Measurements from ENCODE around the gene PRKCE.

Gene PRKCE

DNA sequence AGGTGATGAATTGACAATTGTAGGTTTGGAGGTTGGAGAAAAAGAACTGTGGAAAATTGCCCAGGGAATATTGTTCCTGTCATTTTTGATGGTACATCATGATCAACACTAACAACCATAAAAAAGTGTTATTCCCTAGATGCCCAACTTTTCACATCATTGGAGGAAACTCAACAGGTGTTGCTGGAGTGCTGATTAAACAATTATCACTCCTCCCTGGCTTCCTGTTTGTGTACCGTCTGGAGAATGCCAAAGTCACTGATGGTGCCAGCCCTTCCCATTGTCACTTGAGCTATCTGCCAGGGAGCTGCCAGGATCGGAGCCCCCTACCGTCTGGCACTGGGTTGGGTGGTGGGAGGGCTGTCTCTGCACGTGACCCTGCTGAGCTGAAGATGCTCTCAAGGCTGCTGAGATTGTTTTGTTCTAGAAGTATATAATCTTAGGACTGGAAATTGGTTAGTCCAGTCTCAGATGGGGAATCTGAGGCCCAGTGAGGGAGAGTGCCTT lies 156.9 kb downstream of the PRKCE start:
- TF ChIP-seq, protein P1, sequence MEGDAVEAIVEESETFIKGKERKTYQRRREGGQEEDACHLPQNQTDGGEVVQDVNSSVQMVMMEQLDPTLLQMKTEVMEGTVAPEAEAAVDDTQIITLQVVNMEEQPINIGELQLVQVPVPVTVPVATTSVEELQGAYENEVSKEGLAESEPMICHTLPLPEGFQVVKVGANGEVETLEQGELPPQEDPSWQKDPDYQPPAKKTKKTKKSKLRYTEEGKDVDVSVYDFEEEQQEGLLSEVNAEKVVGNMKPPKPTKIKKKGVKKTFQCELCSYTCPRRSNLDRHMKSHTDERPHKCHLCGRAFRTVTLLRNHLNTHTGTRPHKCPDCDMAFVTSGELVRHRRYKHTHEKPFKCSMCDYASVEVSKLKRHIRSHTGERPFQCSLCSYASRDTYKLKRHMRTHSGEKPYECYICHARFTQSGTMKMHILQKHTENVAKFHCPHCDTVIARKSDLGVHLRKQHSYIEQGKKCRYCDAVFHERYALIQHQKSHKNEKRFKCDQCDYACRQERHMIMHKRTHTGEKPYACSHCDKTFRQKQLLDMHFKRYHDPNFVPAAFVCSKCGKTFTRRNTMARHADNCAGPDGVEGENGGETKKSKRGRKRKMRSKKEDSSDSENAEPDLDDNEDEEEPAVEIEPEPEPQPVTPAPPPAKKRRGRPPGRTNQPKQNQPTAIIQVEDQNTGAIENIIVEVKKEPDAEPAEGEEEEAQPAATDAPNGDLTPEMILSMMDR (IDR thresholded peaks at IDR 0.05; ENCODE audit: borderline replicate concordance, insufficient read depth, low read depth, low read length) = no peak
- no peak overlapping the region for H3K4me3 ChIP-seq (ENCODE audit: low read depth, low read length)

DNA sequence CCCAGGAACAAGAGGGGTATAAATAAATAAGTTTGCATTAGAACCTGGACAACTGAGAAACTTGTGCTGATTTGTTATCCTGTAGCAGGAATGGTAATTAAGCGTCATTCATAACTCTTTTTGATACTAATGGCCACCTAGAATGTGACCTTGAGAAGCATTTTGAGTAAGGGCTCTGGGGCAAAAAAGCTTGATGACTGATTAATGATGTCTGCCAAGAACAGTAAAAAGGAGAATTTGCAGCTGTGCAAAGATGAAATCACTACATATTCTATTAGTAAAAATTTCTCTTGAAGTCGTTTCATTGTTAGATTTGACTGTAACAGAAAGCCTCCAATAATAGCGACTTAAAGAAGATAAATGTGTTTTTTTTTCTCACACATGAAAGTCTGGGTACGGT lies 157.7 kb downstream of the PRKCE start:
- no peak overlapping the region for H3K4me3 ChIP-seq (ENCODE audit: low read depth, low read length)
- TF ChIP-seq, protein P1 (IDR thresholded peaks at IDR 0.05; ENCODE audit: borderline replicate concordance, insufficient read depth, low read depth, low read length) = no peak

DNA sequence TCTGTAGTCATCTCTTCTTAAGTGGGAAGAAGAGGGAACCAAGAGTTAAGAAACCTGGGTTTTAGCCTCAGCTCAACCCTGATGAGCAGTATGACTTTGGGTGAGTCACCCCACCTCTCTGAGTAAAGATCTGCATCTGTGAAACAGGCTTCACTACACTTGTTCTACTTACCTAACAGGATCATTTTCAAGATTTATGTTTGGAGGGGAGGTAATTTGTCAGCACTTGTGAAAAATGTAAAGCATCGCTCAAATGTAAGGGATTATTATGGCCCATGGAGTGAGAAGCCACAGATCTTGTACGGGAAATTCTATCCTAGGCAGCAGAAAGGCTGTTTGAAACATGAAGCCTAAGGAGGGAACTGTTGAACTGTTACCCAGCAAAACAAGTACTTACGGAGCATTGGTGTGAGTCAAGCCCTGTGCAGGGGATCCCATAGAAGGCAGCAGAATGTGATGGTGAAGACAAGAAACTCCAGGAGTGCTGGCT lies 160.6 kb downstream of the PRKCE start:
- no peak overlapping the region for H3K4me3 ChIP-seq (ENCODE audit: low read depth, low read length)
- TF ChIP-seq, protein P1 (IDR thresholded peaks at IDR 0.05; ENCODE audit: borderline replicate concordance, insufficient read depth, low read depth, low read length) = no peak

DNA sequence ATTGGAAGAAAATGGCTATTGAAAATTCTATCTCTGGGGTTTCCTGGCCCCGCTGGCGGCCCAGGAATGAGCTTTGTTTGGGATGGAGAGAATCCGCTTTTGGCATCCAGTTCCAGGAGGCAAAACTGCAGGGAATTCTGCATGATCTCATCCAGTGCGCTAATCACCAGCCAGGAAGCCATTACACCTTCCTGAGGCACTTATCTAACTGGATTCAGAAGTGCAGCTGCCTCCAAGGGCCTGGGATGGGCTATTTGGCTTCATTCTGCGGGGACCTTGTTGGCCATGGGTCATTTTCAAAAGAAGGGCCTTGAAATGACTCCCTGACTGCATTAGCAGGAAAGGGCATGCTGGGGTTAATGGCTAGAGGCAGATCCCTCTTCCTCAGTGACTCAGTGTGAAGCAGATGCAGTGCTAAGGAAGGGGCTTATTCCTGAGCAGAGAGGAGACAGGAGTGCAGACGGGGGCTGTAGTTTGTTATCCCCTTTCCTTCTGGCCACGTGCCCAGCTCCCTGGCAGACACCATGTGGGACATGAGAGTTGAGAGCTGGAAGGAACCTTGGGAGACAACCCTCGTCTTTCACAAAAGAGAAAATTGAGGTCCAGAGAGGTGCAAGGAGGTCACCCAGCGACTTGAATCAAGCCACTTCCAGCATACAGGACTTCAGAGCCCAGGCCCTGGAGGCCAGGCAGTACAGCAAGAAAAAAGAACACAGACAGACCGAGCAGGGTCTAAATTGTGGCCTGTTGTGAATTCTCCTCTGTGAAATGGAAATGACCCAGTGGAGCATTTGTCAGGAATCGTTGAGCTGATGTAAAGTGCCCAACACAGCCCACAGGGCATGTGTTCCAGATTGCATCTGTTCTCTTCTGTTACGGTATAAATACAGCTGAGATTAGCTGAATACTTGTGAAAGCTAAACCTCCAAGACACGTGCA lies 161.8 kb downstream of the PRKCE start:
- TF ChIP-seq, protein P1 (IDR thresholded peaks at IDR 0.05; ENCODE audit: borderline replicate concordance, insufficient read depth, low read depth, low read length) = no peak
- no peak overlapping the region for H3K4me3 ChIP-seq (ENCODE audit: low read depth, low read length)

DNA sequence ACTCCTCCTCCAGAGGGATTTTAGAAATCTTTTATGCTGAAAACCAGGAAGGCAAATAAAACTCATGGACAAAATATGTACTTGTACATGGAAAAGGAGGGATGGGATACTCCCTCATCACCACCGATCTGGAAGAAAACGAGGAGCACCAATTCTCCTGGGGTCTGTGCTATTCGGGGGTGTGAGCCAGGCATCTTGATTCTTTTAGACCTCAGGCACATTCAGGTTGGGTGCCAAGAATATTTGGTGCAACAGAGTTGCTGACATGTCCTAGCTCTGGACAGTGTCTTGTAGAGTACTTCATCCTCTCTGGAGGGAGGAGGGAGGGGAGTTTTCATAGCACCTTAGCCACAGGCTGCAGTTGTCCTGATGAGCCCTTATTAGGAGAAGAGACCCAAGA lies 163.0 kb downstream of the PRKCE start:
- H3K4me3 ChIP-seq (ENCODE audit: low read depth, low read length) = no peak overlapping the region
- TF ChIP-seq, protein P1 (IDR thresholded peaks at IDR 0.05; ENCODE audit: borderline replicate concordance, insufficient read depth, low read depth, low read length) = no peak

DNA sequence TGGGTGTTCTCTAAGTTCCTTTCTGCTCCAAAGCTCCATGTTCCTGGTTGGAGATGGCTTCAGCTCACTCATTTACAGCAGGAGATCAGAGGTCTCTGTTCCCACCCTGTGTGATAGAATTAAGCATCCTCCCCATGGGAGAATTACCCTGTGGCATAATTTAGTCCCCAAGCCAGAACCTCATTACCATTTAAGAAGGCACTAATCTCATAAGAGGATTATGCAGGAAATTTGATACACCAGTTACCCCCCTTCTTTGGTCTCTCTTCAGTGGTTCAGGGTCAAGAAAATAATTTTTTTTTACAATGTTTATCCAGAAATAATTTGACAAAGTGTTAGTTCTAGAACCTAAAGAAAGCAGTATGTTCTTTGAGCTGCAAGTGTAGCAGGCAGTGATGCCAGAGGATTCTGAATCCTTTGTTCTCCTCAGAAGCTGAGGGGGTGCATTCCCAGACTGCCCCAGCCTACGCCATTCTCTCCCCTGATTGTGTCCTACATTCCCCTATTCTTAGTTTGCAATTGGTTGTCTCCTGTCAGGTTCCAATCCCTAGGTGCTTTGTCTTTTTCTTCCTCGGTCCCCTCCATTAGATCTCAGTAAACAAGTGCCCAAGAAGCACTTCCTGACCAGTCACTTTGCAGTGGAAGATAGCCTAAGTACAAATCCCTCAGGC lies 163.6 kb downstream of the PRKCE start:
- TF ChIP-seq, protein P1 (IDR thresholded peaks at IDR 0.05; ENCODE audit: borderline replicate concordance, insufficient read depth, low read depth, low read length) = no peak
- H3K4me3 ChIP-seq (ENCODE audit: low read depth, low read length) = no peak overlapping the region
